HepG2 (cell line): ENCODE results near the gene CACNB4. TPM values are rescaled to one million over a fixed set of nuclear protein-coding genes. Genes with fewer than 3 reads are reported as not detected.
A peak's percentile ranks its signal among the peaks of the same experiment; 100 is the strongest.

Experiments used
- DPF2 ChIP-seq: sonication (generic); formaldehyde crosslinking; IDR thresholded peaks from 2 replicates; pipeline ENCODE4 v1.4.0; 2020; ENCODE audit warnings: mild to moderate bottlenecking, low read depth, missing genetic modification reagents, borderline replicate concordance
- ETV5 ChIP-seq: IDR thresholded peaks from 2 replicates; pipeline ENCODE4 v1.6.1; 2018; ENCODE audit warnings: missing biosample characterization, missing genetic modification reagents, inconsistent platforms, borderline replicate concordance
- KDM4B ChIP-seq: sonication (generic); formaldehyde crosslinking; IDR thresholded peaks from 2 replicates; pipeline ENCODE4 v1.4.0; 2020; ENCODE audit warnings: missing genetic modification reagents
- KDM5B ChIP-seq: sonication (generic); formaldehyde crosslinking; IDR thresholded peaks from 2 replicates; pipeline ENCODE4 v1.4.0; 2020; ENCODE audit warnings: missing genetic modification reagents, mild to moderate bottlenecking, borderline replicate concordance
- MTF2 ChIP-seq: sonication (generic); formaldehyde crosslinking; IDR thresholded peaks from 2 replicates; pipeline ENCODE4 v1.5.0; 2020; ENCODE audit warnings: missing genetic modification reagents, borderline replicate concordance
- NR2F6 ChIP-seq, 2 experiments: IDR thresholded peaks; 2 replicates each; pipeline ENCODE4 v1.6.1; 2016; ENCODE audit warnings: antibody characterized with exemption in 1 of 2, mild to moderate bottlenecking in 1 of 2
- SALL2 ChIP-seq: sonication (generic); formaldehyde crosslinking; IDR thresholded peaks from 2 replicates; pipeline ENCODE4 v1.8.1; 2023; ENCODE audit warnings: mild to moderate bottlenecking, missing genetic modification reagents, inconsistent platforms
- SMAD3 ChIP-seq: sonication (generic); formaldehyde crosslinking; IDR thresholded peaks from 2 replicates; pipeline ENCODE4 v1.4.0; 2020; ENCODE audit warnings: missing genetic modification reagents
- ZC3H4 ChIP-seq: sonication (generic); formaldehyde crosslinking; IDR thresholded peaks from 2 replicates; pipeline ENCODE4 v1.4.0; 2020; ENCODE audit warnings: missing genetic modification reagents, borderline replicate concordance
- ZNF430 ChIP-seq: sonication (generic); formaldehyde crosslinking; IDR thresholded peaks from 2 replicates; pipeline ENCODE4 v1.9.0; 2021; ENCODE audit warnings: mild to moderate bottlenecking, missing genetic modification reagents
- ZNF773 ChIP-seq: sonication (generic); formaldehyde crosslinking; IDR thresholded peaks from 2 replicates; pipeline ENCODE4 v1.4.0; 2020; ENCODE audit warnings: missing genetic modification reagents, borderline replicate concordance
- polyA plus RNA-seq, 8 experiments: library from polyadenylated mRNA; depleted of rRNA in 3 of 8; stranded (reverse) in 7 of 8; unstranded in 1 of 8; fragments of >200 nt; fragmentation: Illumina TruSeq in 4 of 8; extraction: Trizol in 4 of 8; gene quantifications; 2 replicates each; pipeline versions ENCODE4 v1.2.1 to v1.2.3, GENCODE V29; 2011 to 2016; ENCODE audit warnings: low read depth in 4 of 8, missing spikeins in 1 of 8, mixed read lengths in 1 of 8; ENCODE audit not compliant: insufficient read depth in 1 of 8
- total RNA-seq, 5 experiments: library from RNA; depleted of rRNA; stranded (reverse); fragments of >200 nt; fragmentation: Illumina TruSeq; extraction: Trizol; gene quantifications; 2 replicates each; pipeline ENCODE4 v1.2.3, GENCODE V29; 2016; ENCODE audit warnings: low read depth in 1 of 5
- TF ChIP-seq, protein P1 (sequence below): sonication (generic); formaldehyde crosslinking; IDR thresholded peaks from 2 replicates; pipeline ENCODE4 v1.4.0; 2020; ENCODE audit warnings: missing genetic modification reagents, borderline replicate concordance
- TF ChIP-seq, protein P2 (sequence below): sonication (generic); formaldehyde crosslinking; IDR thresholded peaks from 2 replicates; pipeline ENCODE4 v1.4.0; 2020; ENCODE audit warnings: mild to moderate bottlenecking, missing genetic modification reagents

CACNB4 gene
- total and polyA plus RNA-seq, 2 of the 13 experiments (the other 11 are each of a cell fraction or from before 2014, with no cell fraction given) = 5.1 to 14.3 TPM

DNA sequence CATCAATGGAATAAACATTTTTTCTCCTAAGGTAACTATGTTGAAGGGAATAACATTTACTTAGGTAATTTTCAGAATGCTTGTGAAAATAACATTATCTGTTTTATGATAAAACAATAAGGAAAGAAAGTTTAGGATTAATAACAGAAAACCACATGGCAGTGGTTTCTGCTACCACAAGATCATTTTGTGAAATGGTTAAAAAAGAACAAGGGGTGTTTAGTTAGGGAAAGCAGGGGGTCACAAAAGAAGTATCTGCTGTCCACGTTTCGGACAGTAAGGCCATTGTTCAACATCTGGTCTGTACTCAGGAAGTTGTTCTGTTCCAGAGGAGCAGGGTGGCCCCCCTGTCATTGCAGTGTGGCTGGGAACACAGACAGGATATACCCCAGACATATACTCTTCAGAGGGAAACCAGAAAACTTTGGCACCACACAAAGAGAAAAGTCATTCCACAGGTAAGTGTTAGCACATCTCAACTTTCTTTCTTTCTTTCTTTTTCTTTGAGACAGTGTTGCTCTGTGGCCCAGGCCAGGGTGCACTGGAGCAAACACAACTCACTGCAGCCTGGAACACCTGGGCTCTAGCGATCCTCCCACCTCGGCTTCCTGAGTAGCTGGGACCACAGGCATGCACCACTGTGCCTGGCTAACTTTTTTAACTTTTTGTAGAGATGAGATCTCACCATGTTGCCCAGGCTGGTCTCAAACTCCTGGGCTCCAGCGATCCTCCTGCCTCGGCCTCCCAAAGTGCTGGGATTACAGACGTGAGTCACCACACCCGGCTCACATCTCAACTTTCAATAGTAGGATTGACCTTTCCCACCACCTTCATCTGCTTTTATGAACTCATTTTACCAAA, 255.8 kb downstream of the CACNB4 start (continued):
- TF ChIP-seq ZNF430 (CRISPR knock-in tag) = 0 out of 2 replicates have a peak, but pooled peaks have one; percentile 28
- TF ChIP-seq DPF2 (CRISPR knock-in tag) = peak; percentile 67; the same call in 1 of the 2 replicates
- no peak for TF ChIP-seq KDM5B (CRISPR knock-in tag)
- TF ChIP-seq, protein P1, sequence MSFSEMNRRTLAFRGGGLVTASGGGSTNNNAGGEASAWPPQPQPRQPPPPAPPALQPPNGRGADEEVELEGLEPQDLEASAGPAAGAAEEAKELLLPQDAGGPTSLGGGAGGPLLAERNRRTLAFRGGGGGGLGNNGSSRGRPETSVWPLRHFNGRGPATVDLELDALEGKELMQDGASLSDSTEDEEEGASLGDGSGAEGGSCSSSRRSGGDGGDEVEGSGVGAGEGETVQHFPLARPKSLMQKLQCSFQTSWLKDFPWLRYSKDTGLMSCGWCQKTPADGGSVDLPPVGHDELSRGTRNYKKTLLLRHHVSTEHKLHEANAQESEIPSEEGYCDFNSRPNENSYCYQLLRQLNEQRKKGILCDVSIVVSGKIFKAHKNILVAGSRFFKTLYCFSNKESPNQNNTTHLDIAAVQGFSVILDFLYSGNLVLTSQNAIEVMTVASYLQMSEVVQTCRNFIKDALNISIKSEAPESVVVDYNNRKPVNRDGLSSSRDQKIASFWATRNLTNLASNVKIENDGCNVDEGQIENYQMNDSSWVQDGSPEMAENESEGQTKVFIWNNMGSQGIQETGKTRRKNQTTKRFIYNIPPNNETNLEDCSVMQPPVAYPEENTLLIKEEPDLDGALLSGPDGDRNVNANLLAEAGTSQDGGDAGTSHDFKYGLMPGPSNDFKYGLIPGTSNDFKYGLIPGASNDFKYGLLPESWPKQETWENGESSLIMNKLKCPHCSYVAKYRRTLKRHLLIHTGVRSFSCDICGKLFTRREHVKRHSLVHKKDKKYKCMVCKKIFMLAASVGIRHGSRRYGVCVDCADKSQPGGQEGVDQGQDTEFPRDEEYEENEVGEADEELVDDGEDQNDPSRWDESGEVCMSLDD (CRISPR knock-in tag) = peak; percentile 32; the same call in 1 of the 2 replicates
- 0 out of 2 replicates have a peak, but pooled peaks have one; percentile 39 for TF ChIP-seq KDM4B (CRISPR knock-in tag)
- TF ChIP-seq MTF2 = no peak
- peak; percentile 98 for TF ChIP-seq ETV5 (CRISPR knock-in tag)
- TF ChIP-seq, protein P2, sequence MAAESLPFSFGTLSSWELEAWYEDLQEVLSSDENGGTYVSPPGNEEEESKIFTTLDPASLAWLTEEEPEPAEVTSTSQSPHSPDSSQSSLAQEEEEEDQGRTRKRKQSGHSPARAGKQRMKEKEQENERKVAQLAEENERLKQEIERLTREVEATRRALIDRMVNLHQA (CRISPR knock-in tag) = no peak
- TF ChIP-seq ZC3H4 (CRISPR knock-in tag) = no peak
- TF ChIP-seq SMAD3 (CRISPR knock-in tag) = peak; percentile 57; the same call in 1 of the 2 replicates
- peak; percentile 26; the same call in 1 of the 2 replicates for TF ChIP-seq NR2F6 (IDR thresholded peaks at IDR 0.05)
- TF ChIP-seq NR2F6 (CRISPR knock-in tag; IDR thresholded peaks at IDR 0.05) = peak; percentile 70
- TF ChIP-seq ZNF773 (CRISPR knock-in tag) = no peak
- TF ChIP-seq SALL2 (CRISPR knock-in tag) = no peak
